H1 (cell line): ENCODE results near the gene GXYLT2. TPM values are rescaled to one million over a fixed set of nuclear protein-coding genes. Genes with fewer than 3 reads are reported as not detected.

ENCODE experiments used
- CTCF ChIA-PET: fragments of 300-600 bp; sonication (Branson Sonifier 250); formaldehyde crosslinking; loops from one replicate; lab custom pipeline; 2021; ENCODE audit not compliant: partially characterized antibody; lab: Charles Lee
- POLR2A ChIA-PET: fragments of 300-600 bp; sonication (Branson Sonifier 250); formaldehyde crosslinking; loops from one replicate; lab custom pipeline; 2021; ENCODE audit warnings: inconsistent platforms; ENCODE audit not compliant: partially characterized antibody; lab: Charles Lee
- DNase-seq, 2 experiments: peaks; one replicate each; pipeline versions ENCODE4 v3.0.0 to v3.0.0-alpha.2; 2010 to 2022; ENCODE audit warnings: low spot score in 2 of 2, low read depth in 1 of 2, mixed read lengths in 1 of 2
- FAIRE-seq: peaks from 2 replicates; lab custom pipeline; 2011; peaks lifted over from hg19 to GRCh38; lab: Jason Lieb, UNC
- H2AFZ ChIP-seq: 2 replicates; pipeline ENCODE4 v1.8.1; 2012; ENCODE audit warnings: low read length, inconsistent platforms
- H2AK5ac ChIP-seq: 2 replicates; pipeline ENCODE4 v1.6.1; 2013; ENCODE audit warnings: low read depth, low read length
- H2BK120ac ChIP-seq: replicated peaks from 2 replicates; pipeline ENCODE3; 2013; ENCODE audit warnings: low read depth, low read length, inconsistent platforms
- H2BK12ac ChIP-seq: 2 replicates; pipeline ENCODE4 v1.6.1; 2013; ENCODE audit warnings: low read depth, low read length
- H2BK15ac ChIP-seq: 2 replicates; pipeline ENCODE4 v1.6.1; 2013; ENCODE audit warnings: low read length
- H2BK20ac ChIP-seq: 2 replicates; pipeline ENCODE4 v1.6.1; 2013; ENCODE audit warnings: low read length
- H2BK5ac ChIP-seq: 2 replicates; pipeline ENCODE4 v1.6.1; 2013; ENCODE audit warnings: low read depth, low read length
- H3K14ac ChIP-seq: 2 replicates; pipeline ENCODE4 v1.6.1; 2013; ENCODE audit warnings: inconsistent platforms; ENCODE audit not compliant: insufficient read length
- H3K18ac ChIP-seq: 2 replicates; pipeline ENCODE4 v1.6.1; 2013; ENCODE audit warnings: low read length; ENCODE audit errors: extremely low read depth
- H3K23ac ChIP-seq: 2 replicates; pipeline ENCODE4 v1.6.1; 2013; ENCODE audit warnings: inconsistent platforms; ENCODE audit not compliant: insufficient read length
- H3K23me2 ChIP-seq: 2 replicates; pipeline ENCODE4 v1.6.1; 2013; ENCODE audit warnings: low read depth, low read length
- H3K27ac ChIP-seq: 2 replicates; pipeline ENCODE4 v1.6.1; 2011; ENCODE audit warnings: low read depth, low read length, inconsistent platforms
- H3K27me3 ChIP-seq, 4 experiments: replicated peaks in 1 of 4; 1 replicate in 1 of 4; 2 replicates in 3 of 4; pipeline versions ENCODE4 v1.6.1 to v1.8.1; 2011 to 2013; ENCODE audit warnings: low read length in 3 of 4, mild to moderate bottlenecking in 3 of 4, inconsistent platforms in 2 of 4, mixed read lengths in 2 of 4, moderate library complexity in 1 of 4; ENCODE audit not compliant: control insufficient read depth in 3 of 4, insufficient read depth in 3 of 4; ENCODE audit errors: extremely low read depth in 1 of 4
- H3K36me3 ChIP-seq, 4 experiments: 2 replicates each; pipeline versions ENCODE4 v1.6.1 to v1.8.1; 2011 to 2013; ENCODE audit warnings: mild to moderate bottlenecking in 4 of 4, low read length in 3 of 4, moderate library complexity in 2 of 4, control low read depth in 1 of 4, inconsistent platforms in 1 of 4; ENCODE audit not compliant: insufficient read depth in 4 of 4, control insufficient read depth in 2 of 4
- H3K4ac ChIP-seq: replicated peaks from 2 replicates; pipeline ENCODE3; 2013; ENCODE audit warnings: low read length, low read depth, mixed read lengths, inconsistent platforms; ENCODE audit not compliant: insufficient read length
- H3K4me1 ChIP-seq, 4 experiments: replicated peaks in 1 of 4; 1 replicate in 1 of 4; 2 replicates in 3 of 4; pipeline versions ENCODE4 v1.6.1 to v1.8.1; 2011 to 2013; ENCODE audit warnings: low read length in 3 of 4, inconsistent platforms in 2 of 4, mixed read lengths in 1 of 4; ENCODE audit not compliant: insufficient read depth in 4 of 4, control insufficient read depth in 3 of 4
- H3K4me2 ChIP-seq, 2 experiments: 2 replicates each; pipeline versions ENCODE4 v1.6.1 to v1.8.1; 2011 to 2013; ENCODE audit warnings: low read depth in 2 of 2, low read length in 2 of 2, control low read depth in 1 of 2, inconsistent platforms in 1 of 2, mild to moderate bottlenecking in 1 of 2; ENCODE audit not compliant: insufficient read depth in 1 of 2
- H3K4me3 ChIP-seq, 4 experiments: fragments of 200-600, 300-600 bp in 1 of 4; sonication (generic), shearing (Covaris generic), sonication (Bioruptor Twin) in 1 of 4; 2 replicates each; pipeline versions ENCODE4 v1.5.1 to v1.8.1; 2011 to 2016; ENCODE audit warnings: low read length in 4 of 4, low read depth in 3 of 4, control low read depth in 2 of 4, inconsistent platforms in 2 of 4, mild to moderate bottlenecking in 2 of 4, mixed read lengths in 1 of 4, moderate library complexity in 1 of 4; ENCODE audit not compliant: insufficient read depth in 2 of 4; ENCODE audit errors: extremely low read depth in 1 of 4
- H3K56ac ChIP-seq: replicated peaks from 2 replicates; pipeline ENCODE3; 2013; ENCODE audit warnings: low read depth, mild to moderate bottlenecking, mixed read lengths, low read length, inconsistent platforms; ENCODE audit not compliant: insufficient read length
- H3K79me1 ChIP-seq: 2 replicates; pipeline ENCODE4 v1.6.1; 2013; ENCODE audit warnings: low read depth, low read length, control low read depth
- H3K79me2 ChIP-seq, 2 experiments: 2 replicates each; pipeline versions ENCODE4 v1.6.1 to v1.8.1; 2012 to 2013; ENCODE audit warnings: low read length in 2 of 2, mild to moderate bottlenecking in 2 of 2, inconsistent platforms in 1 of 2; ENCODE audit not compliant: insufficient read depth in 2 of 2, control insufficient read depth in 1 of 2
- H3K9ac ChIP-seq, 4 experiments: replicated peaks in 1 of 4; 1 replicate in 1 of 4; 2 replicates in 3 of 4; pipeline versions ENCODE4 v1.6.1 to v1.8.1; 2011 to 2013; ENCODE audit warnings: low read depth in 3 of 4, low read length in 3 of 4, control low read depth in 2 of 4, mild to moderate bottlenecking in 2 of 4, moderate library complexity in 2 of 4, inconsistent platforms in 1 of 4; ENCODE audit errors: extremely low read depth in 1 of 4
- H3K9me3 ChIP-seq, 2 experiments: 2 replicates each; pipeline versions ENCODE4 v1.6.1 to v1.8.1; 2012 to 2013; ENCODE audit warnings: mild to moderate bottlenecking in 2 of 2, moderate library complexity in 2 of 2, control low read depth in 1 of 2, inconsistent platforms in 1 of 2, low read depth in 1 of 2, low read length in 1 of 2, mixed read lengths in 1 of 2; ENCODE audit not compliant: insufficient read depth in 2 of 2
- H4K20me1 ChIP-seq, 2 experiments: replicated peaks in 1 of 2; 2 replicates each; pipeline versions ENCODE3 to v1.8.1; 2011 to 2013; ENCODE audit warnings: inconsistent platforms in 2 of 2, low read length in 2 of 2, mild to moderate bottlenecking in 1 of 2; ENCODE audit not compliant: insufficient read depth in 2 of 2, control insufficient read depth in 1 of 2
- H4K5ac ChIP-seq: 2 replicates; pipeline ENCODE4 v1.6.1; 2013; ENCODE audit warnings: low read length, low read depth, mixed read lengths, inconsistent platforms; ENCODE audit not compliant: insufficient read length
- H4K8ac ChIP-seq: 2 replicates; pipeline ENCODE4 v1.8.0; 2013; ENCODE audit warnings: mild to moderate bottlenecking, moderate library complexity, low read length, inconsistent platforms; ENCODE audit not compliant: insufficient read depth; ENCODE audit errors: extremely low read depth
- H4K91ac ChIP-seq: replicated peaks from 2 replicates; pipeline ENCODE3; 2013; ENCODE audit warnings: low read length, mixed read lengths, inconsistent platforms; ENCODE audit not compliant: insufficient read length
- ASH2L ChIP-seq: fragments of 200-600, 300-600 bp; sonication (generic); IDR thresholded peaks from one replicate; pipeline ENCODE4 v1.7.1; 2017; ENCODE audit warnings: low read length
- NANOG ChIP-seq: IDR thresholded peaks from 2 replicates; pipeline ENCODE4 v1.6.1; 2011; ENCODE audit warnings: low read length, low read depth, mild to moderate bottlenecking, inconsistent platforms; ENCODE audit not compliant: insufficient read depth, poor library complexity, severe bottlenecking
- SIN3A ChIP-seq, 2 experiments: IDR thresholded peaks in 1 of 2; conservative IDR thresholded peaks in 1 of 2; 2 replicates each; pipeline ENCODE4 v1.6.1; 2011 to 2012; ENCODE audit warnings: low read length in 2 of 2, improper control_type of control experiment in 1 of 2, low read depth in 1 of 2, mild to moderate bottlenecking in 1 of 2
- TEAD4 ChIP-seq: IDR thresholded peaks from 2 replicates; pipeline ENCODE4 v1.6.1; 2012; ENCODE audit warnings: low read depth, low read length, inconsistent platforms, mixed read lengths
- WGBS, 2 experiments: shearing (Covaris generic) in 1 of 2; methylation state at CpG; one replicate each; pipeline versions ENCODE4 v1.1.6 to v1.1.7; 2013 to 2015; ENCODE audit warnings: low lambda C conversion rate in 2 of 2, mixed read lengths in 2 of 2, inconsistent platforms in 1 of 2, low coverage in 1 of 2, missing lambda C conversion rate in 1 of 2; ENCODE audit not compliant: insufficient replicate concordance in 2 of 2, insufficient coverage in 1 of 2, insufficient read length in 1 of 2; ENCODE audit errors: extremely low coverage in 1 of 2, missing lambda C conversion rate in 1 of 2; 5-methylcytosine and 5-hydroxymethylcytosine counted together
- polyA plus RNA-seq, 7 experiments: library from polyadenylated mRNA; depleted of rRNA in 3 of 7; stranded (reverse) in 5 of 7; unstranded in 2 of 7; fragments of >200 nt in 5 of 7; fragments of 200-250 nt in 2 of 7; gene quantifications; 1 replicate in 5 of 7; 2 replicates in 1 of 7; 4 replicates in 1 of 7; pipeline versions ENCODE4 v1.2.1 to v1.2.3, GENCODE V29; 2011 to 2013; ENCODE audit warnings: missing spikeins in 2 of 7, mixed read lengths in 2 of 7
- total RNA-seq: library from RNA; stranded (reverse); fragmentation: NEBNext Ultra II Directional; extraction: Animal tissue kit (Norgen Biotek cat#: 25700); gene quantifications from 2 replicates; pipeline ENCODE4 v1.2.1, GENCODE V29; 2021
- TF ChIP-seq, protein P1 (sequence below), 3 experiments: IDR thresholded peaks; 1 replicate in 2 of 3; 2 replicates in 1 of 3; pipeline versions ENCODE4 v1.5.1 to v1.6.1; 2011; ENCODE audit warnings: low read length in 3 of 3, mild to moderate bottlenecking in 3 of 3, inconsistent platforms in 2 of 3, low read depth in 1 of 3, moderate library complexity in 1 of 3; ENCODE audit not compliant: insufficient read depth in 1 of 3; ENCODE audit errors: control extremely low read depth in 1 of 3

The GXYLT2 gene
- total and polyA plus RNA-seq, 2 of the 8 experiments (the other 6 are each of a cell fraction or from before 2014, with no cell fraction given), result 1.8 to 5.6 TPM

DNA sequence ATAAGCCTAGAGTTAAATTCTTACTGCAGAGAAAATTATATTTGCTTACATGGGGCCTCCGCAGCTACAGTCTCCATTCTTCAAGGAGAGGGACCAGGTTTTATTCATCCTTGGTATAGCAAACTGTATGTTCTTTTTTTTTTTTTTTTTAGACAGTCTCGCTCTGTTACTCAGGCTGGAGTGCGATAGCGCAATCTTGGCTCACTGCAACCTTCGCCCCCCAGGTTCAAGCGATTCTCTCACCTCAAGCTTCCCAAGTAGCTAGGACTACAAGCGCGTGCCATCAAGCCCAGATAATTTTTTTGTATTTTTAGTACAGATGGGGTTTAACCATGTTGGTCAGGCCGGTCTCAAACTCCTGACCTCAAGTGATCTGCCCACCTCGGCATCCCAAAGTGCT is 41.7 kb upstream of the GXYLT2 start:
- Histone ChIP-seq H4K5ac (no peak overlapping the region), H4K91ac (no peak overlapping the region), H3K36me3 (peaks cover 0 to 7% (median 3%) of the 10 kb centered on the region in 4 experiments; a peak in 4 of 8 replicates), H3K23me2 (peaks cover 18% of the 10 kb centered on the region), H2BK12ac (no peak overlapping the region), H3K23ac (no peak overlapping the region), H3K9ac (no peak overlapping the region), H3K56ac (no peak overlapping the region), H3K79me2 (peaks cover 0 to 13% of the 10 kb centered on the region in 2 experiments; a peak in 2 of 4 replicates), H2BK15ac (no peak overlapping the region), H2AFZ (no peak overlapping the region), H2BK20ac (no peak overlapping the region), H3K27me3 (peaks cover 0 to 17% (median 11%) of the 10 kb centered on the region in 4 experiments; a peak in 6 of 7 replicates), H3K4me1 (peaks cover 0 to 6% (median 0%) of the 10 kb centered on the region in 4 experiments; a peak in 3 of 7 replicates), H3K4ac (no peak overlapping the region), H3K4me2 (no peak overlapping the region; a peak in 1 of 4 replicates), H3K9me3 (no peaks in the 10 kb centered on the region), H3K14ac (no peak overlapping the region), H2BK120ac (no peak overlapping the region), H3K4me3 (no peak overlapping the region), H2AK5ac (no peak overlapping the region), H2BK5ac (no peak overlapping the region), H4K8ac (no peak overlapping the region), H3K18ac (no peak overlapping the region), H3K27ac (no peak overlapping the region), H3K79me1 (no peaks in the 10 kb centered on the region), H4K20me1 (peaks cover 0 to 6% of the 10 kb centered on the region in 2 experiments)
- POLR2A ChIA-PET, result no interaction called here
- CTCF ChIA-PET, result interaction anchor here (1.3 kb wide), 1 partner anchor 24 kb away, joined by 3 read pairs; no protein-coding TSS in a partner anchor
- DNase-seq (no peak), FAIRE-seq (no peak)
- 98% methylated on average over 10 of the region's 10 CpGs; no CpG with 5 or more reads in 1 of the 2 experiments for WGBS, 2 experiments
- TF ChIP-seq NANOG (no peak), TEAD4 (no peak), ASH2L (no peak), SIN3A (conservative IDR thresholded peaks at IDR 0.05 in 1 of 2, IDR thresholded peaks at IDR 0.05 in 1 of 2; ENCODE audit: low read depth in 1 of 2, low read length in 2 of 2) (no peak)
- TF ChIP-seq, protein P1, sequence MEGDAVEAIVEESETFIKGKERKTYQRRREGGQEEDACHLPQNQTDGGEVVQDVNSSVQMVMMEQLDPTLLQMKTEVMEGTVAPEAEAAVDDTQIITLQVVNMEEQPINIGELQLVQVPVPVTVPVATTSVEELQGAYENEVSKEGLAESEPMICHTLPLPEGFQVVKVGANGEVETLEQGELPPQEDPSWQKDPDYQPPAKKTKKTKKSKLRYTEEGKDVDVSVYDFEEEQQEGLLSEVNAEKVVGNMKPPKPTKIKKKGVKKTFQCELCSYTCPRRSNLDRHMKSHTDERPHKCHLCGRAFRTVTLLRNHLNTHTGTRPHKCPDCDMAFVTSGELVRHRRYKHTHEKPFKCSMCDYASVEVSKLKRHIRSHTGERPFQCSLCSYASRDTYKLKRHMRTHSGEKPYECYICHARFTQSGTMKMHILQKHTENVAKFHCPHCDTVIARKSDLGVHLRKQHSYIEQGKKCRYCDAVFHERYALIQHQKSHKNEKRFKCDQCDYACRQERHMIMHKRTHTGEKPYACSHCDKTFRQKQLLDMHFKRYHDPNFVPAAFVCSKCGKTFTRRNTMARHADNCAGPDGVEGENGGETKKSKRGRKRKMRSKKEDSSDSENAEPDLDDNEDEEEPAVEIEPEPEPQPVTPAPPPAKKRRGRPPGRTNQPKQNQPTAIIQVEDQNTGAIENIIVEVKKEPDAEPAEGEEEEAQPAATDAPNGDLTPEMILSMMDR (IDR thresholded peaks at IDR 0.05; ENCODE audit: control extremely low read depth in 1 of 3, insufficient read depth in 1 of 3, low read depth in 1 of 3, low read length in 3 of 3), result no peak
